Femur (tissue), 1 donor: ENCODE measurements around the gene SLC37A3.

Experiments
- DNase-seq: peaks from one replicate; pipeline ENCODE4 v3.0.0-alpha.2; 2017

SLC37A3 gene

DNA sequence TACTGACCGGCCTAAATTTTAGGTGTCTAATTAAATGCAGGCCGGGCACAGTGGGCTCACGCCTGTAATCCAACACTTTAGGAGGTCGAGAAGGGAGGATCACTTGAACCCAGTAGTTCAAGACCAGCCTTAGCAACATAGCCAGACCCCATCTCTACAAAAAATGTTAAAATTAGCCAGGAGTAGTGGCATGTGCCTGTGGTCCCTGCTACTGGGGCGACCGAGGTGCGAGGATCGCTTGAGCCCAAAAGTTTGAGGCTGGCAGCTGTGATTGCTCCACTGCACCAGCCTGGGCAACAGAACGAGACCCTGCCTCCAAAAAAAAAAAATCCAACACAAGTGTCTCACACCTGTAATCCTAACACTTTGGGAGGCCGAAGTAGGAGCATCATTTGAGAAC, 491 bp upstream of the SLC37A3 start:
- DNase-seq: no peak

DNA sequence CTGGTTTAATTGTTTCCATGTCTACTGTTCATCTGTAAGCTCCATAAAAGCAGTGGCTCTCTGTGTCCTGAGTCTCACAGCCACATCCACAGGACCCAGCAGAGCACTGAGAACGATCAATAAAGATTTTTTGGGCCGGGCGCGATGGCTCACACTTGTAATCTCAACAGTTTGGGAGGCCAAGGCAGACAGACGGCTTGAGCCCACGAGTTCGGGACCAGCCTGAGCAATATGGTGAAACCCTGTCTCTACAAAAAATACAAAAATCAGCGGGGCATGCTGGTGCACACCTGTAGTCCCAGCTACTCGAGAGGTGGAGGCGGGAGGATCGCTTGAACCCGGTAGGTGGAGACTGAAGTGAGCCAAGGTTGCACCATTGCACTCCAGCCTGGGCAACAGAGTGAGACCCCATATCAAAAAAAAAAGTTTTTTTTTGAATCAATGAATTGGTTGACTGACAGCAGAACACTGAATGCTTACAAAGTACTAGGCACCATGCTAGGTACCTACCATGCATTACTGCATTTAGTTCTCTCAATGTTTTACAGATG, 4.5 kb downstream of the SLC37A3 start:
- no peak for DNase-seq

GRCh38 chr7:140391634-140392033, 6.7 kb downstream of the SLC37A3 start:
- DNase-seq: no peak

- no peak for DNase-seq
Measured at GRCh38 chr7:140390466-140391190, 7.7 kb downstream of the SLC37A3 start.

GRCh38 chr7:140390034-140390433, 8.3 kb downstream of the SLC37A3 start:
- no peak for DNase-seq

DNA sequence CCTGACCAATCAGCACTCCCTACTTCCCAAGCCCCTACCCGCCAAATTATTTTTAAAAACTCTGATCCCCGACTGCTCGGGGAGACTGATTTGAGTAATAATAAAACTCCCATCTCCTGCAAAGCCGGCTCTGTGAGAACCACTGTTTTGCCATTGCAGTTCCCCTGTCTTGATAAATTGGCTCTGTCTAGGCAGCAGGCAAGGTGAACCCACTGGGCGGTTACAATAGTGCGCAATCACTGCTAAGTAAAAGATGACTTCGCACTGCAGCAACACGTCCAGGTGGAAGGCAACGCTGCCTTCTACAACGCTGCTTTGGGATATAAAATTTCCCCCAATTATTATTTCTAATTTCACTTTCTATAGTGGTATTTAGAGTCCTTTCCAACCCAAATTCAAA, 8.9 kb downstream of the SLC37A3 start:
- DNase-seq: no peak

DNA sequence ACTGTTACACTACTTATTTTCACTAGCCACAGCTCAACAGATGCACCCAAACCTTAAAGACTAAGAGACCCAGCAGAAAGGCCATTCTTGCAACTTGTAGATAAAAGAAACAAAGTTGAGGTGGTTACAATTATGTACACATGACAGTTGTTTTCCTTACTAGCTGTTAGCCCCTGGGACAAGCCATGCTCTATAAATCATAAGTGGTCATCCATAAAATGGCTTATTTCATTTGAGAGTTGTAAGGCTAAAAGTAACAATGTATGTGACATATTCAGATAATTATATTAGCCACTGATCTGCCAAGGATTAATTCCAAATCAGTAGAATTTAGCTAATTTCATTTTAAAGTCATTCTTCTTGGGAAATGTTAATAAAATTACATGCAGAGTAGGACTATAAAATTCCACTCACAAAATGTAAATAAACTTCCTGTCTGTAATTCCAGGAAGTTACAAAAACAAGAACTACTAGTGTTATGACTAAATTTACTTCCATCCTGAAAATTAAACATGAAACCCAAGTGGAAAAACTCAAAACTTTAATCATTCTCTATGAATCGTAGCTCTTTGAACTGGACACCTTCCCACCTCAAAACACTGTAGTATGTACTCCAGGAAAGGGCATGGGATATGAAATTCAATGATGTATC, 13.3 kb downstream of the SLC37A3 start:
- DNase-seq: no peak

DNA sequence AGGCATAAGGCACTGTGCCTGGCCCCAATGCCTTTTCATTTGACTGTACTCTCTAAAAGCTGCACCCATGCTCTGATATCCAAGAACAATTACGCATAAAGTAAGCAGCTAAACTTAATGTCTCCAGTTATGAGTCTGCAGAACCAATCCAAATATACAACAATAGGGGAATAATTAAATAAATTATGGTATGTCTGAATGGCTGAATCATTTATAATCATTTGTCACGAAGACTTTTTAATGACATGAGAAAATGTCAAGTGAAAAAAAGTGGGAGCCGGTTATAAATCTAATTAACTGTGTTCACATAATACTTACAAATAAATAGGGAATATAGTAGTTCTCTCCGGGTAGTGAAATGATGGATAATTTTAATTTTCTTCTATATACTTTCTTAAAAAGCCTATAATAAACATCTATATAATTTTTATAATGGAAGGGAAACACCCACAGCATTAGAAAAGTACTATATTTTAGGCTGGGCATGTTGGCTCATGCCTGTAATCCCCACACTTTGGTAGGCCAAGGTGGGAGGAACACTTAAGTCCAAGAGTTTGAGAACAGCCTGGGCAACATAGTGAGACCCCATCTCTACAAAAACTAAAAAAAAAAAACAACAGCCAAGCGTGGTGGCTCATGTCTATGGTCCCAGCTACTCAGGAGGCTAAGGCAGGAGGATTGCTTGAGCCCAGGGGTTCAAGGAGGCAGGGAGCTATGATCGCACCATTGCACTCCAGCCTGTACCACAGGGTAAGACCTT, 14.2 kb downstream of the SLC37A3 start:
- DNase-seq: no peak

GRCh38 chr7:140375892-140376730, 22.2 kb downstream of the SLC37A3 start:
- no peak for DNase-seq

- DNase-seq: no peak
Measured at GRCh38 chr7:140375323-140375722, 23.0 kb downstream of the SLC37A3 start.

- DNase-seq: no peak
Measured at GRCh38 chr7:140369294-140369693, 29.0 kb downstream of the SLC37A3 start.

- no peak for DNase-seq
Measured at GRCh38 chr7:140367528-140367927, 30.8 kb downstream of the SLC37A3 start.

GRCh38 chr7:140364819-140365218, 33.5 kb downstream of the SLC37A3 start:
- DNase-seq: no peak

DNA sequence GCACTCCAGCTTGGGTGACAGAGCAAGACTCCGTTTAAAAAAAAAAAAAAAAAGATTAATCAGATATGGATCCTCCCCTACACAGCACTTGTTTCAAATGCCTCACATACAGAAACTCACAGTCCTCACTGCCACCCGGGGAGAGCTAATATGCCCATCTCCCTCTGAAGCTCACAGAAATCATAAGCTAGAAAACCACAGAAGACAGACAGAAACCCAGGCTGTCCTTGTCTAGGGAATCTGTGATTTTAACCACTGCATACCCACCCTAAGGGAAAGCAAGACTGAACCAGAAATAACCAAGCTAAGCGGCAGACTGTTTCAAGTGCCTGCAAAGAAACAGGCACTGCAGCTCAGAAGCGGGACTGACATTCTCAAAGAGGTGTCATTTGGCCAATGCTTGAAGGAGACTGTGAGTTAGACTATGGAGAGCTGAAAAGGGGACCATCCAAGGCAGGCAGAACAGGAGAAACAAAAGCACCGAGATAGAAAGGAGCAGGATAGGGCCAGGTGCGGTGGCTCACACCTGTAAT, 37.6 kb downstream of the SLC37A3 start:
- DNase-seq: no peak

- no peak for DNase-seq
Measured at GRCh38 chr7:140358412-140359051, 39.8 kb downstream of the SLC37A3 start.

DNA sequence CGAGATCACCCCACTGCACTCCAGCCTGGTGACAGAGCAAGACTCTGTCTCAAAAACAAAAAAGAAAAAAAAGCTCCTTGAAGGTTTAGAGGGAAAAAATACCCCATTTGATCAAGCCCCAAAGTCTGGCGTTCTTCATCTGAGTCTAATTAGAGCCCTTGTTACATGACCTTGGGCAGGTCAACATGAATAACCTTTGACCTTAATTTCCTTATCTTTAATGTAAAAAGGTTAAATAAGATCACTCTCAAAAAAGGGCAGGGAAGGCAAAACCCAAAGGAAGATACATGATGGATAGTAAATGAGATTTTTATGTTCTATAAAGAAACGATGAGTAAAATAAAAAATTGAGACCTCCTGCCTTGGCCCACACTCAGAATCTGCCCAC, 40.3 kb downstream of the SLC37A3 start:
- no peak for DNase-seq

GRCh38 chr7:140350056-140350455, 48.3 kb downstream of the SLC37A3 start:
- DNase-seq: no peak

DNA sequence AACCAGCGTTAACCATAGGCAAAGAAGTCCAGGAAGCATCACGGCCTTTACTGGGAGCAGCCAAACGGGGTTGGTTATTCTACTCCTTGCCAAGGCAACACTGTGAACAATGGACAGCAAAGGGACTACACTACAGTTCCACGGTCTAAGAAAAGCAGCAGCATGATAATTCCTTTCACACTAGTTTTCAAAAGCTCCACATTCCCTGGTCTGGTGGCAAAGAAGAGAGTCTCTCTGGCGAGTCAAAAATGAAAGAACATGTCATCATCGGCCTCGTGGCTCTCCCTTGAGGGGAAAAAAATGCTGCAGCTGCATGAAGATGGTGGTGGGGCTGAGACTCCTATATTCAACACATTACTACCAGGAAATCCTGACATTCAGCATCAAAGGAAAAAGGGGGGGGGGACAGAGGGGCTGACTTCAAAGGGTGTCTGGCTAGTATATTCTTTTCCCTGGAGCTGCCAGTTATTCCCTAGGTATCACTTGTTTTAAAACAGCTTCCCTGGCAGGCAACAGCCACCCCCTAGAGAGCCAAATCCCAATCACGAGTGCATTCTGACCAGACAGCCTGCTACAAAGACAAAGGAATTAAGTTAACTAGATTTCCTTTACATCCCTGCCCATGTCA, 49.1 kb downstream of the SLC37A3 start:
- peak; percentile 29 for DNase-seq

DNA sequence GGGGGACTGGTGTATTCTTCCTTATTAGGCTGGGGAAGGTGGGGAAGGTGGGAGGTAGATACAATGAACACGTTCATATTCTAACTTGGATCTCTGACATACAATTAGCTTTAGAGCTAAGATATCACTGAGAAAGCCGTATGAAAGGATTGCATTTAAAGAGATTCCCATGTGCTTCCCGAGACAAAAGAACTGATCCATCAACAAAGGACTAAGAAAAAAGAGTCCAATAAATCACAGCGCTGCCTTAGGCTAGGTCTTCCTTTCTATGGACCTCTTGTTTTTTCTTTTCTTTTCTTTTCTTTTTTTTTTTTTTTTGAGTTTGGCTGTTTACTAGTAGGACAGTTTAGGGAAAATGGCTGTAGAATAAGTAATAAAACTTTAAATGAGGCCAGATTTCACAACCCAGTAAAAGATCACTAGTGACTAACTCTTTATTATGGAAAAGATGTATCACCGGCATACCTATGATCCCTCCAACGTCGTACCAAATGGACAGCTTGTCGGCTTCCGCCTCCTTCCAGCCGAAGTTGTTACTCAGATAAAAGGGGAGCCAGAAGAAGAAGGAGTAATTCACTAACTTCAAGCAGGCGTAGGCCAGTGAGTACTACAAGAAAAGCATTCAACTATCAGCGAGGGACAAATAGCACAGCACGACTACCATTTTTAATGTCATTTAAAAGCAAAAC, 50.0 kb downstream of the SLC37A3 start:
- DNase-seq: no peak

DNA sequence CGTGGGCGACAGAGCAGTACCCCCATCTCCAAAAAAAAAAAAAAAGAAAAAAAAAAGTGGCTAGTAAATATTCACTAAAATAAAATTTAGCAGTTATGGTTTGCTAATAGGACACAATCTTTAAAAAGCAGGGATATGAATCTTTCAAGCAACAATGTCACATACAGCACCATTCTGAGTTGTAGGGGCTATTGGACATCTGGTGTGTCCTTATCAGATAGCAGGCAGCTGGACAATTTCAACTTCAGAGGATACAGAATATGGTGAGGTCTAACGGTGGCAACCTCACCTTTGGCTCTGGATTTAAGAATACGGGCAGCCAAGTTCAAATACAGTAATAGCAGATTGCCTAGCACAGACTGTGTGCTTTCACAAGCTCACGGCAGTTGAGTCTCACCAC, 51.1 kb downstream of the SLC37A3 start:
- DNase-seq: no peak

DNA sequence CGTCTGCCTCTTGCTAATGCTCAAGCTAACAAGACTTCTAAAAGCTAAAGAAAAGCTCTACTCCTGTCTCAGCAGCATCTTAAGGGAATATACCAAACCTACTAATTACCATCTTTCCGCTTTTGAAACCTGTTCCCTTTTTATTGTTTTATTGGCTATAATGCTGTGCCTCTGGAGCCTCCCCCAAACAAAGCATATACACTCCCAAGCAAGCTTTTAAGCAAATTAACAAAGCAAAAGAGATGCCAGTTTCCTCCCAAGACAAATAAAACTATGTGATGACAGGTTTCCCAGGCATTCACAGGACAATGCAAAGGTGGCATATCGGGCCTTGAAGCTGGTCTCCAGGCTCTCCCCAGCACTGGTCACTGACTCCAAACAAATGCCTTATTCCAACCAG, 52.9 kb downstream of the SLC37A3 start:
- DNase-seq: no peak
